Cerebellar cortex (tissue), 1 donor: ENCODE measurements around the gene PHF19.

Experiments
- DNase-seq: peaks from one replicate; pipeline ENCODE4 v3.0.0-alpha.2; 2015; ENCODE audit warnings: low spot score

Gene PHF19

DNA sequence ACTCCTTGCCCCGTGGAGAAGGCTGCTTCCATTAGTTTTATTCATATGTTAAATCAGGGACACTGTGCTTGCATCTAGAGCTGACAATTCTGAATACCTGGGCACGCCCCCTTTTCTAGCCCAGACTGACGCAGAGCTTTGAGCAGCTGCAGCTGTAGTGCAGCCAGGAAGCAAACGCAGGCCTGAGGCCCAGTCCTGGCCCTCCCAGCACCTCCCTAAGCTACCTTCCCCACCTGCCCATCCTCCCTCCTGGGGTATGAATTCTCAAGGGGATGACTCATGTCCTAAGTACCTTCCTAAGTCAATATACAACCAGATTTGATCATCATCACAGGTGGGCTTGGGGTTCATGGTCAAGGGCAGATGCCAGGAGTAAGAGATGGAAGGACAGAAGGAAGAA is 3.5 kb downstream of the PHF19 start:
- DNase-seq, result no peak

DNA sequence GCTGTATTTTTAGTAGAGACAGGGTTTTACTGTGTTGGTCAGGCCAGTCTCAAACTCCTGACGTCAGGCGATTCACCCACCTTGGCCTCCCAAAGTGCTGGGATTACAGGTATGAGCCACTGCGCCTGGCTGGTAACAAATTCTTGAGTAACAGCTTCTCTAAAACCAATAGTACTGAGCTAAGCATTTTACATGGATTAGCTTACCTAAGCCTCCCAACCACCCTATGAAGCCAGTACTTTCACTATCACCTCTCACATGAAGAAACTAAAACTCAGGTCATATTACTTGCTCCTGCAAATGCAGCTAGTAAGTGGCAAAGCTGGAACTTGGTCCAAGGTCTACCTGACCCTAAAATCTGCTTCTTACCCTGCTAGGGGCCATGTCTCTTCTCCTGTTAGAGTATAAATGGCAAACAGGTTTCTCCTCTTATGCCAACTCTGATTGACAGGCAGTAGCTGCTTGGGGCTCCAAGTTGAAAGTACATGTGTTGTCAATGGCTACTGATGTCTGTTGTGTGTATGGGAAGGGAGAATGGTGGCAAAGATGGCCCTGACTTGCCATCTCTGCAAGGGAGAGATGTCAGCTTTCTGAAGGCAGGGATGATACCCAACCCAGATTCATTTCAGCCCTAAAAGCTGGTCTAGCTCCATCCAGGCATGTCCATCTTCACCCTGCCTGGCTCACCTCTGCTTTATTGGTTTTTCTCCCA is 4.0 kb downstream of the PHF19 start:
- no peak for DNase-seq

DNA sequence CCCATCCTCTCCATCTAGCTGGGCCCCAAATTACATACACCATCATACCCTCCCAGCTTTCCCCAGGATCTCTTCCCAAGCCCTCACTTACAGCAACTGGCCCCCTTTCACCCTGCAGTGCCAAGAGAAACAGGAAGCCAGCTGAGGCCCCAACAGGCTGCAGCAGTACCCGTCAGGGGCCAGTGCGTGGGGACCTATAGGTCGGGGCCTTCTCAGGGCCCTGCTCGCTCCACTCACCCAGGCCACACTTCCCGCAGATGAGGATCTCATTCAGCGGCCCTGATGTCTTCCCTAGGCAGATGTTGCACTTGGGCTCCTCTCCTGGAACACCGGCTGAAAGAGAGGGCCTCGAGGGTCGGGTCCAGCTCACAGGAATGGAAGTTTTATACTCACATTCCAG is 6.8 kb downstream of the PHF19 start:
- no peak for DNase-seq

DNA sequence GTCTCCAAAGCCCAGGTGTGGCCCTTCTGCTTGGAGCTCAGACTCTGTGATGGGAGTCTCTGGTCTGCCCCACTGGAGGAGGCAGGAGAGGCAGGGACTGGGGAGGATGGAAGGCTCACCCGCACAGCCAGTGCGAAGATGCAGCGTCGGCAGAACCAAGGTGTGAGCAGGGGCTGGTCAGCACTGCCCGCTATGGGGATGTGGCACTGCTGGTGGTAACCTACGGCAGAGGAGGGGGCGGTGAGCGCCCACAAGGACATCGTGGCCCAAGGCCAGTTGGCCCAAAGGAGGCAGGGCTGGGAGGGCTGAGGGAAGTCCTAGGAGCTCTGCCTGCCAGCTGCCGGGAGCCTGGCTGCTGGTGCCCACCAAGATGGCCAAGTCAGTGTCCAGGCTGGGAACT is 7.3 kb downstream of the PHF19 start:
- no peak for DNase-seq

DNA sequence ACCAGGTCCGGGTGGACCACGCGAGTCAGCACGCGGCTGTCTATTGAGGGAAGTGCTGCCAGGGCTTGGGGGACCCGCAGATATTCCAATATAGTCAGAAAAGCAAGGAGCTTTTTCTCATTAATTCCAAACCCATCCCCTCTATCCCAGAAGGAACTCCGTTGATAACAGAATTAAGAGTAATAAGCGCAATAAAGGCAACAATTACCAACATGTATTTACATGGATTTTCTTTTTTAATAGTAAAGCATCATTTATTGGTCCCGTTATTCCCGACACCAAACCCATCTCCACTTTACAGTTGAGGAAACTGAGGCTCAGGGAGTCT is 7.7 kb downstream of the PHF19 start:
- no peak for DNase-seq

DNA sequence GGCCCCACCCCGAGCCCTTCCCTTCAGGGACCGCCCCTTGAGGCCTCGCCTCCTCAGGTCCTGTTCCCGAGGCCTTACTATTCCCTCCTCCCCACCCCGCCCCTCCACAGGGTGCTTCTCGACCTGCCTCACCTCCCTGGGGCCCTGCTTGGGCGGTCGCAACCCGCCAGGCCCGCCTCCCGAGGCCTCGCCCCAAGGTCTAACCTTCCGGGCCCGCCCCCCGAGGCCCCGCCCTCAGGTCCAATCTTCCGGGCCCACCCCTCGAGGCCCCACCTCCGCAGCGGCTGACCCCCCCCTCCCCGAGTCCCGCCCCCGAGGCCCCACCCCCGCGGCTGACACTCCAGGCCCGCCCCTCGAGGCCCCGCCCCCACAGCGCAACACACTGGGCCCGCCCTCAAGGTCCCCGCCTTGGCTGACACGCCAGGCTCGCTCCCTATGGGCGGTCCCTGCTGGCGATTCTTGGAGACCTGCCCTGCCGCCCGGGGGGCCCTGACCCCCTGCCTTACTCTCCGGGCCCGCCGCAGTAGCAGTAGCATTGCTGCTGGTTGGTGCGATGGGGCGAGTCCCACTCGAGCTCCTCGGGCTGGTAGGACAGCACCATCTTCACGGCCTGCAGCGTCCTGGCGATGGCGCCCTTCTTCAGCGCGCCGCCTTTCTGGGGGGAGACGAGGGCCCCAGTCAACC is 8.2 kb downstream of the PHF19 start:
- DNase-seq, result peak; percentile 66

DNA sequence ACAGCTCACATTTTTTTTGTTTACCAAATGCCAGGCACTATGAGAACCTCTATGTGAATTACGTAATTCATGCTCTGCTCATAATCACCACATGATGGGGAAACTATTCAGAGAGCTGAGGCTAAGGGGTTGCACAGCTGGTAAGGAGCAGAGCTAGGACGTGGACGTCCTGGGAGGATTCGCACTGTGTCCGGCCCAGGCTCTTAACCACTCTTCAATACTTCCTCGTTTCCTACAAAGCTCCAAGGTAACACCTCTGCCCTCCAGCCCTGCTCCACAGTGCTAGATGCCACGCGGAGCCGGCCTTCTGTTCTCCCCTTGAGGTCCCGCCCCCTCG is 8.7 kb downstream of the PHF19 start:
- DNase-seq, result no peak

DNA sequence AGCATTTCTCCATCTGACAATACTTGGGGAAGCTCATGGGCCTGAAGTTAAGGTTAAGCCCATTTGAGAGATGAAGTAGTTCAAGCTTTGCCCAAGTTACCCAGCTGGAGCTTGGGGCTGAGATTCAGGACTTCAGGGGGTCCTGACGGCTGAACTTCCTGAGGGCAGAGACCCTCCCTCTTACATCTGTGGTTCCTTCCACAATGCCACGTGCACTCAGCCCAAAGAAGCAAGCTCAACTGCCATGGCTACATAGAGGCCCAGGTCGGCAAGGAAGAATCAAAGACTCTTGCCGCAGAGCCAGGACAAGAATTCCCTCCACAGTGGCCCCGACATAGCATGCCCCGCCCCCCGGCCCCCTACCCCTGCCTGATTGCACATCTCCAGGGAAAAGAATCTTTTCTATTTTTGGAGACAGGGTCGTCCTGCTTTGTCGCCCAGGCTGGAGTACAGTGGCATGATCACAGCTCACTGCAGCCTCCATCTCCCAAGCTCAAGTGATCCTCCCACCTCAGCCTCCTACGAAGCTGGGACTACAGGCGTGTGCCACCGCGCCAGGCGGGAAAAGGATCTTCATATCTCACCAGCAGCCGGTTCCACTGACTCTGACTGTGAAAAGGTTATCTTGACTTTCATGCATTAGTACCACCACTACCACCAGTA is 9.2 kb downstream of the PHF19 start:
- DNase-seq, result no peak

DNA sequence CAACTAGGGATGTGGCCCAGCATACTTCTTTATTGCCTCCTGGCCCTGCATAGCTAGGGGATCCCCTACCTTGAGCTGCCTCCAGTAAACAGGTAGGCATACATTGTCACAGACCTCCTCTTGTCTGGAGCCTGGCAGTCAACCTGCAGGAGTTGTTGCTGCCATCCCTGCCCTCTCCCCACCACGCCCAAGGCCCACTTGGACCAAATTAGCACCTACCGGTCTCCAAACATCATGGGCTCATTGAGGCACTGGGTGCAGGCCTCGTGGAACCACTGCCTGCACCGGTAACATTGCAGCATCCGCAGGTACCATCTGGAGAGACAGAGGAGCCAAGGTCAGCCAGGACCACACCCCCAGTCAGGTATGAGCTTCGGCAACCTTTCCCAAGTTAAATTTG is 10.3 kb downstream of the PHF19 start:
- DNase-seq, result no peak

DNA sequence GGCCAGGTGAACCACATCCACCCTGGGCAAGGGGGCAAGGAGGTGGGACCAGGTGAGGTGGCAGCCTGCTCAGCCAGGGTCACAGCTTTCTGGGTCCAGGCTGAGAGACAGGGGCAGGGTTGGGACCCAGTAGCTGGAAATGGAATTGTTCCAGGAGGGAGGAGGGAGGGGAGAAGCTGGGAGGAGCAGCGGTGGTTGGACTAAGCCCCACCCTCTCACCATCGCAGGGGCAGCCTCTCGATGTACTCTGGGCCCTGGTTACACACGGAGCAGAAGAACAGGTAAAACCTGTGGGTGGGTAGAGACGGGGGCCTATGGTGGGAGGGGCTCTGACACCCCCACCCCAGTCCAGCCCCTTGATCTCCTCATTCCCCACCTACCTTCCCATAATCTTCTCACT is 11.2 kb downstream of the PHF19 start:
- DNase-seq, result no peak

DNA sequence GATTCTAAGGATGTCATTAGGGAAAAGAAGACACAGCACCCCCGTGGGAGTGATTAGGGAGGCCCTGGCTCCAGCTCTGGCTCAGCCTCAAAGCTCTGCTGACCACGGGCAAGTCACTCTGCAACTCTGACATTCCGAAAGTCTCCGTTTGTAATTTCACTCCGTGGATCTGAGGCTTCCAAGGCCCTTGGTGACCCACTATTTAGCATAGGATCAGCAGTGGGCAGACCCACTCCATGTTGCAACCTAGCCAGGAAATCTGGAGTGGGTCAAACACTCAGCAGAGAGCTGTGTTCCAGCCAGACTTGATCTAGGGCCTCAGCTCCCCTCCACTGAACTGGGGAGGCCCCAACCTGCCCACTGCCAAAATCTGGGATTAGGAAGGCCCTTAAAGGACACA is 11.8 kb downstream of the PHF19 start:
- no peak for DNase-seq

DNA sequence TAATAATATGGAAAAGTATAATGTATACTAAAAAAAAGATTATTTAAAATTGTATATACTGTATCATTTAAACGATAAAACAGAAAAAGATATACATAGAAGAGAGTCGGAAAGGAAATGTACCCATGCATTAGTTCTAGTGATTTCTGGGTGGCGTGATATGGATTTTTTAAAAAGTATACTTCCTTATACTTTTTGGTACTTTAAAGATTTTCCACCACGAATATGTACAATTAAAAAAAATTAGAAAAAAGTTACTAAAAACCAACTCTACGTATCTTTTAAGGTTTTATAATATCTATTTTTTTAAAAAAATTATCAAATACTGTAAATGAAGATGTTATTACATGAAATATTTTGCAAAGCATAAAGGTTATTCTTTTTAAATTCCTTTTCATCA is 12.3 kb downstream of the PHF19 start:
- DNase-seq, result no peak

DNA sequence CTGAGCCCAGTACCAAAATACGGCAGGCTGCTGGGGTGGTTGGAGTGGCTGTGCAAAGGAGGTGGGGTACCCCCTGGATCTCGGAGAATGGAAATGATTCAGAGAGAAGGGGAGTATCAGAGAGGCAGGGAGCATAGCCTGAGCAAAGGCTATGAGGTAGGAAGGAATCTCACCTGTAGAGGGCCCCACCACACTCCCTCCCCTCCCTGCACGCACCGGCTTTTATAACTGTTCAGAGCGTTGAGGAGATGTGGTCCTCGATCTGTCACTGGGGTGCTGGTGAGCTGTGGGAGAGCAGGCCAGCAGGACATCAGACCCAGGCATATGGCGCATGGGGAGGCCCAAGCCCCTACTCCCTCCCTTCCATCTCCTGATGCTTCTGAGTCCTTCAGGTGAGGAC is 13.2 kb downstream of the PHF19 start:
- DNase-seq, result no peak

DNA sequence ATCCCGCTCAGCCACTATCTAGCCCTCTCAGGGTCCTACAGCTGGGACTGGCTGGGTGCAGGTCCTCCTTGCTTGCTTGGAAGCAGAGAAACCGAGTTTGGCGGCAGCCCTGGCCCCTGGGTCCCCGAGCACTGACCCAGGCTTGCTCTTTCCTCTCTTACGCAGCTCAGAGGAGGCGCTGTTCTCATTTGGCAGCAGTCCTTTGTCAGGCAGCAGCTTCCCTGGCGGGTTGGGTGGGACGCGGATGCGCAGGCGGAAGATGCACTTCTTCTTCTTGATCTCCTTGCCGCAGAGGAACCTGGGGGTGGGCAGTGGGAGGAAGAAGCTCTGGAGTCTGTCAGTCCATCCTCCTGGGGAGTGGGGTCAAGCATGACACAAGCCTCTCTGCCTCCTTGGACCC is 14.5 kb downstream of the PHF19 start:
- DNase-seq, result no peak

DNA sequence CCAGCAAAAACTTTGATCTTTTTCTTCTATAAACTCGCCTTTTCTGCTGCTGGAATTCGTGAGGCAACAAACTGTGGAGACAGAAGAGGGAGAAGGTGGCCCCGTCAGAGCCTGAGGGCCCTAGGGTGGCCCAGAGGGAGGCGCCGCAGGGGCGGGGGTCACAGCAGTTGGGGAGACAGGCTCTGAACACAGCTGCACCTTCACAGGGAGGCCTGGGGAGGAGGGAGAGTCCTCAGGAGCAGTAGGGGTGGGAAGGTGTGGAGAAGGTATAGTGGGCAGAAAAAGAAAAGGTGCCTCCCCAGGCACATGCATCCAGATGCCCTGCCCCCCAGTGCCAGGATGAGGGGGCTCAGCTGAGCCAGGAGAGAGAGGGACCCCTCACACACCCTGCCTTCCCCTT is 15.1 kb downstream of the PHF19 start:
- no peak for DNase-seq

DNA sequence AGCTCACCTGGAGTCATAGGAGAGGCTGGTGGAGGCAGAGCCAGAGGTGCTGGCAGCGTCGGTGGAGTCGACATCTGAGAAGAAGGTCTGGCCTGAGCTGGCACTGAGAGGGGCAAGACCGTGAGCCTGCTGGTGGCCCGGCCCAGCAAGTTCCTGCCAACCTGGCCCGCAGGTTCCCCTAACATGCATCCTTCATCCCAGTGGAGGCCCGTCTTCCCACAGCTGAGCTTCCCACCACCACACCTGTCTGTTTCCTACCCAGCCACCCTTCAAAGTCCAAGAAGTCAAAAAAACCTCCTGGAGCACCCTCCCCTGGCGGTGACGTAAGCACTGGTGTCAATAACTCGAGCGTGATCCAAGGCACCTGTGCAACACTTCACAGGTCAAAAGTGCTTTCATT is 16.9 kb downstream of the PHF19 start:
- no peak for DNase-seq

DNA sequence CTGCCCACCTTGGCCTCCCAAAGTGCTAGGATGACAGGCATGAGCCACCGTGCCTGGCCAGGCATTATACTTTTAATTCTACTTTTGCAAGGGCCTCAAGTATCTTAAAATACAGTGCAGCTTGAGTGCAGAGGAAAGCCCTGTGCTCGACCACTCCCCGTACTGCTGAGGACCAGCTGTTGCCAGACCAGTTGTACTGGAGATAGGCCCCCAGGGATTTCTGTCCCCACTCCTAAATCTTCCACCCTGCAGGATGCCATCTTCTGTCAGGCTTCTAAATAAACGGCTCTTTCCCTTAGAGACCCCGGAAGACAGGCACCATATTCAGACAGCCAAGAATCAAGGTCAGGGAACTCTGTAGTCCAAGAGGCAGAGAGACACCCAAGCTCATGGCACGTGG is 17.6 kb downstream of the PHF19 start:
- DNase-seq, result no peak

DNA sequence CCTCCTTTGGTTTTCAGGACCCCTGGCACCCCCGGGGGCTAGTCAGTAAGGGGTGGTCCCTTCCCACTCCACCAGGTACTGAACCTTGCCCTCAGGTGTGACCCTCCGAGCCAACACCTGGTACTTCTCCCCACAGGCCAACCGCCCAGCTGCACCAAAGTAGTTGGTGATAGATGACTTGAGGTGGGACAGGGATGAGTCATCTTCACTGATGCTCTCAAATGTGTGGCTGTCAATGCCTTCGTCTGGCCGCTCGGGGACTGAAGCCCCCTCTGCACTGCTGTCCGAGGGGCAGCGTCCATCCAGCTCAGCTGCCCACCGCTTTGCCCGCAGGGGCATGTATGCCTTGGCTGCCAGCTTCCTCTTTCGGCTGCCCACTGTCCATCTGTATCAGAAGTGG is 19.1 kb downstream of the PHF19 start:
- DNase-seq, result no peak

DNA sequence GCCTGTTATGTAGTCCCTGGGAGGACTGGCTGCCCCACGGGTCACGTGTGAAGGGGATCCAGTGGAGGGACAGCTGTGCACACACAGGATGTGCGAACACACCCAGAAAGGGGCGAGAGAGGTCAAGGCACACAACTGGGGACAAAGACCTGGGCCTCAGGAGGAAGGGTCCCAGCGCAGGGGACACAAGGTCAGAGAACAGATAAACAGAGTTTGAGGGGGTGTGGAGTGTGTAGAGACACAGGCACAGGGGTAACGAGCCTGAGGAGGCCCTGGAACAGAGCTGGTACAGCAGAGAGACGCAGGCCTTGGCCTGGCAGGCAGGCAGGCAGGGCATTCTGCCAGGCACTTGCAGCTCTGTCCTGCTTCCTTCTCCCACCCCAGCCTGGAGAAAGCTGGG is 19.5 kb downstream of the PHF19 start:
- peak; percentile 29 for DNase-seq

DNA sequence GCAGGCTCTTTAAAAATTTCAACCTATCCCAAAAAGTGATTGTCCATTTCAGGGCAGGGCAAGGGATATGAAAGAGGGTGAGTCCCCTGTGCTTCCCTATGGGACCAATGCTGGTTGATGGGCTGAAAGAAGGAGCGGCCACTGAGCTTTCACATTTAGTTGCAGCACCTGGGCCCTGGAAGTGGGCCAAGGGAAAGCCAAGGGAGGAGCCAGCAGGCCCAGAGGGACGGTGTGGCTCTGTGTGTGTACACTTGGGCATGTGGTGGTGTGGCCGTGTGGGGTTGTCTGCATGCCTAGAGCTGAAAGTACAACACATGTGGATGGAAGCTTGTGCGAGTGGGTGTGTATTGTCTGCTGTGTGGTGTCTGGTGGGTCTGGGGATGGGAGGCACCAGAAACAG is 20.3 kb downstream of the PHF19 start:
- peak; percentile 38 for DNase-seq

DNA sequence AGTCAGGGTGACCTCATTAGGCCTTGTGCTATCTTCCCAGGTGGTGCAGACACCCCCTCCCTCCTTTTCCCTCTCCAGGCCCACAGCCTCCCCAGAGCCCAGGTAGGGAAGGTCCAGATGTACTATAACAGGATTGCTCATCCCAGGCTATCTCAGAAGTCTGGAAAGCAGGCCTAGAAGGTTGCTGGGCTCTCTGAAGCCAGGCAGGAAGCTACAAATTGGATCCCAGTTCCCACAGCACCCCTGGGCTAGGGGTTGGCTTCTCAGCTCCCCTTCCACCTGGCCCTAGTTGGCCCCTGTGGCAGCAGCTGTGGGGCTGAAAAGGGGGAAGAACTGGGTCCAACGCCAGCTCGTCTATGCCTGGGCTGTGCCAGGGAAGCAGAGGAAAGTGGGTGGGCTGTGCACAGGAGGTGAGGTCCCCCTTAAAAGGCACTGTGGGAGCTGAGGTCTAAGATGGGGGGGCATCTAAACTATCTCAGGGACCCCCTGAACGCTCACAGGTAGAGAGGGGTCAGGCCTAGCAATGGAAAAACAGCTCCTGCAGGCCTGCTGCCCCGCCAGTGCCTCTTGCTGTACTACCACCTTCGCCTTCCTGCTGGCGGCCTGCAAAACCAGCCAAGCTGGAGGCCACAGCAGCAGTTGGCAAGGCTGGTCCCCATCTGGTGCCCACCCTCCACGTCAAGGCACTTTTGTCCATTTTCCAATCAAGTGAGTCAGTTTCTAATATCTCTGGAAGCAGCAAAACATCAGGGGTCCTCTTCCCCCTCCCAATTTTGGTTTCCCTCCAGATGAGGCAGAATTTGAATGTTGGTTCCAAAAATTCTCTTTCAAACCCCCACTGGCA is 20.9 kb downstream of the PHF19 start:
- DNase-seq, result no peak

DNA sequence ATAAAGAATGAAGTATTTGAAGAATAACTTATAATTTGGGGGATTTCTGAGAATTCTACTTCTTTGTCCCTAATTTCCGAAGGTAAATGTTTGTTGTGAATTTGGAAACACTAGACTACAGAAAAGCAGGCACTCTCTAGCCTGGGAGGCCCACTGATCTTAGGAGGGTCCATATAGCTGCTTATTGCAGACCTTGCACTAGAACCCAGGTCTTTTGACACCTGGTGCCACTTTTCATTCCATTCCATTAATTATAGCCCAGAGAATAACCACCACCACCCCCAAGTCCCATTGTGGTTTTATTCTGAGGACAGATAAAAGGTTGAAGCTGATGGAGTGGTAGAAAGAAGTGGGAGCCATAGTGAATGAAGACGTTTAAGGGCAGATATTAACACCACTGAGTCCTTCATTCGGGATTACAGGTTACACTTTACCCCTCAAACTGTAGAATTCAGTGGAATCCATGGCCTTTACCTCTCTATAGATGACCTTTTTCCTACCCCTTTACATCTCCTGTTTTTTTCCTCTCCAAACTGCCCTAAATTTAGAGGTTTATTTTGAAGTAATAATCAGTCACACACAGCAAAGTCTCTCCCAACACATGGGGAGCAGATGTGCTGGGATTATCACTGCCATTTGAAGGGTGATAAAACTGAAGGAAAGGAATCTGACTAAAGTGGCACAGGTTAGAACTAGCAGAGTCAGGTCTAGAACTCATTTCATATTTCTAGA is 22.2 kb downstream of the PHF19 start:
- no peak for DNase-seq
